ENCODE data around the gene PCSK1.

PCSK1 gene

DNA sequence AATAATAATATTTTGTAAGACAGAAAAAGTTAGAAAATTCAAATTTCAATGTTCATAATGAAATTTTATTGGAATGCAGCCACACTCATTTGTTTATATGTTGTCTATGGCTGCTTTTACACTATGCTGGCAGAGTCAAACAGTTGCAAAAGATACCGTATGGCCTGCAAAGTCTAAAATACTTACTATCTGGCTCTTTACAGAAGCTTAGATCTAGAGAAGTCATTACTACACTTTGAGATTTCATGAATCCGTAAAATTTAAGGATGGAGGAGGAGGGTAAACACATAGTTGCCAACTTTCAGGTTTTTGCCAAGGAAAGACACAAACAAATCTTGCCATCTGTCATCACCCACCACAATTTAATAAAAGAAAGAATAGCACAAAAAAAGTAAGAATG lies 25.1 kb upstream of the PCSK1 start:
- no peaks in the 10 kb centered on the region for H3K9me3 ChIP-seq (ENCODE audit: control insufficient read depth in 2 of 2, low read length in 2 of 2)
- H3K4me1 ChIP-seq (ENCODE audit: control insufficient read depth, insufficient read depth, low read length): no peaks in the 10 kb centered on the region
- no peak overlapping the region for H3K27ac ChIP-seq (ENCODE audit: low read length)
- no peak overlapping the region for H3K9ac ChIP-seq (ENCODE audit: low read length in 2 of 2)
- no peaks in the 10 kb centered on the region for H3K27me3 ChIP-seq (ENCODE audit: control insufficient read depth in 1 of 2, insufficient read depth in 2 of 2, low read length in 2 of 2)
- no peaks in the 10 kb centered on the region for H3K36me3 ChIP-seq (ENCODE audit: control insufficient read depth in 2 of 2, insufficient read depth in 2 of 2, low read length in 2 of 2)
- H3K4me3 ChIP-seq (ENCODE audit: low read length in 2 of 2): no peak overlapping the region

DNA sequence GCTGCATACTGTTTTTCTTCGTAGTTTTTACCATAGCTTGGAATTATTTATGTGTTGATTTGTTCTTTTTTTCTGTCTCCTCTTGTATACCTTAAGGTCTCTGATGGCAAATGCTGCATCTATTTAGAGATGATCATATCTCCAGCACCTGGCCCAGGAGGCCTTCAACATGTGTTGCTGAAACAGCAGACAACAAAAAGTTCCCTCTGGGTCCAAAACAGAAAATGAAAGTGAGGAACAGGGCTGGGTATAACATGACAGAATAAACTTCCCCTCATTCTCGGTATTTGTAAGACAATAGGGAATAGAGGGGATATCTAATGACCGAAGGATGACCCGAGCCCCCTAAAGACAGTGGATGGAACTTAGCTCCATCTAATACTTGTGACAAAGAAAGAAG lies 22.7 kb upstream of the PCSK1 start:
- Histone ChIP-seq H3K9me3 (ENCODE audit: control insufficient read depth in 2 of 2, low read length in 2 of 2) (no peaks in the 10 kb centered on the region), H3K9ac (ENCODE audit: low read length in 2 of 2) (no peak overlapping the region), H3K36me3 (ENCODE audit: control insufficient read depth in 2 of 2, insufficient read depth in 2 of 2, low read length in 2 of 2) (no peaks in the 10 kb centered on the region), H3K27me3 (ENCODE audit: control insufficient read depth in 1 of 2, insufficient read depth in 2 of 2, low read length in 2 of 2) (no peaks in the 10 kb centered on the region), H3K27ac (ENCODE audit: low read length) (no peak overlapping the region), H3K4me1 (ENCODE audit: control insufficient read depth, insufficient read depth, low read length) (no peaks in the 10 kb centered on the region), H3K4me3 (ENCODE audit: low read length in 2 of 2) (no peak overlapping the region)

GRCh38 chr5:96453394-96453793 lies 20.3 kb upstream of the PCSK1 start:
- Histone ChIP-seq H3K27me3 (ENCODE audit: control insufficient read depth in 1 of 2, insufficient read depth in 2 of 2, low read length in 2 of 2) (no peaks in the 10 kb centered on the region), H3K4me1 (ENCODE audit: control insufficient read depth, insufficient read depth, low read length) (no peaks in the 10 kb centered on the region), H3K9me3 (ENCODE audit: control insufficient read depth in 2 of 2, low read length in 2 of 2) (no peaks in the 10 kb centered on the region), H3K27ac (ENCODE audit: low read length) (no peak overlapping the region), H3K4me3 (ENCODE audit: low read length in 2 of 2) (no peak overlapping the region), H3K36me3 (ENCODE audit: control insufficient read depth in 2 of 2, insufficient read depth in 2 of 2, low read length in 2 of 2) (no peaks in the 10 kb centered on the region), H3K9ac (ENCODE audit: low read length in 2 of 2) (no peak overlapping the region)

- no peak overlapping the region for H3K4me3 ChIP-seq (ENCODE audit: low read length in 2 of 2)
- H3K36me3 ChIP-seq (ENCODE audit: control insufficient read depth in 2 of 2, insufficient read depth in 2 of 2, low read length in 2 of 2): no peaks in the 10 kb centered on the region
- H3K9me3 ChIP-seq (ENCODE audit: control insufficient read depth in 2 of 2, low read length in 2 of 2): no peaks in the 10 kb centered on the region
- H3K9ac ChIP-seq (ENCODE audit: low read length in 2 of 2): no peak overlapping the region
- H3K27ac ChIP-seq (ENCODE audit: low read length): no peak overlapping the region
- H3K27me3 ChIP-seq (ENCODE audit: control insufficient read depth in 1 of 2, insufficient read depth in 2 of 2, low read length in 2 of 2): no peaks in the 10 kb centered on the region
- no peaks in the 10 kb centered on the region for H3K4me1 ChIP-seq (ENCODE audit: control insufficient read depth, insufficient read depth, low read length)
Observed at GRCh38 chr5:96447949-96448348, 14.9 kb upstream of the PCSK1 start.

DNA sequence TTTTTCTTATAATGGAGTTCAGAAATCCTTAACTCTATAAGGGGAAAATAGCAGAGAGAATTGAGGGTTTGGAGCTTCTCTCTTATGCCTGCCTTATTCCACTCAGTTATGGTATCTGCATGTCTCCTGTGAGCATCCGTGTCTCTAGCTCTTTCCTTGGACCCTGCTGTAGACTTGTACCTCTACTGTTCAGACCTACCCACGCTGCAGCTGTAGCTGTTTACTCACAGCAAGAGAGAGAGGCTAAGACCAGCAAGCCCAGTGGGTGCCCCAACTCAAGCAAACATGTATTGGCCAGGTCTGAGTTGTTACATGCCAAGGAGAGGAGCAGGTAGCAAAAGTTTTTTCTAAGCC lies 7.1 kb upstream of the PCSK1 start:
- H3K27ac ChIP-seq (ENCODE audit: low read length): no peak overlapping the region
- H3K9me3 ChIP-seq (ENCODE audit: control insufficient read depth in 2 of 2, low read length in 2 of 2): no peaks in the 10 kb centered on the region
- no peak overlapping the region for H3K9ac ChIP-seq (ENCODE audit: low read length in 2 of 2)
- H3K4me3 ChIP-seq (ENCODE audit: low read length in 2 of 2): no peak overlapping the region
- no peaks in the 10 kb centered on the region for H3K4me1 ChIP-seq (ENCODE audit: control insufficient read depth, insufficient read depth, low read length)
- H3K27me3 ChIP-seq (ENCODE audit: control insufficient read depth in 1 of 2, insufficient read depth in 2 of 2, low read length in 2 of 2): no peaks in the 10 kb centered on the region
- no peaks in the 10 kb centered on the region for H3K36me3 ChIP-seq (ENCODE audit: control insufficient read depth in 2 of 2, insufficient read depth in 2 of 2, low read length in 2 of 2)

DNA sequence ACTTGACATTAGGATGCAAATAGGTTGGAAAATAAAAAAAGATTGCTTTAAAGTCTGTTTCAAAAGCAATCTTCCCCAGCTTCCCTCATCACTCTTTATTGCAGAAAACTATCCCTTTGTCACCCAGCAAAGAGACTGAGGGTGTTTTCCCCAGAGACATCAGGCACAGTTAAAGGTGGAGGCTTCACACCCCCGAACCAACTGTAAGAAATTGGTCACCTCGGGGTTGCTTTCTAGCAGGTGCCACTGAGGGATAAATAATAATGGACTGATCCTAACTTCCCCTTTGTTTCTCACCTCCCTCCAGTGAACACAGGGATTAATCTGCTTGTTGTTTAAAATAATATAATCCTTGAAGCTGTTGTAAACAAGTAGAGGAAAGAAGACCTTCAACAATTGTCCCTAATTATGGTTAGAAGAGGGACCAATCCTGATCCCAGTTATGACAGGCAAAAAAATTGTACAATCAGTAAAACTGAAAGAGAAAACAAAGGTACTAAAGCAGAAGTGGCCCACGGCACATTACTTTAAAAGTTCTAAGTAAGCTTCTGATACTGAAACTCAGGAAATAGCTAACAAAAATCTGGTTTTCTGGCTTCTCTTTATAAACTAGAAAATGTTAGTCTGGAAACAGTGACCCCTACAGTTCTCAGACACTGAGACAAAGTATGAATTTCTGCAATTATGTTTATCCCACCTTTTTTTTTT lies 6.6 kb upstream of the PCSK1 start:
- no peaks in the 10 kb centered on the region for H3K4me1 ChIP-seq (ENCODE audit: control insufficient read depth, insufficient read depth, low read length)
- H3K4me3 ChIP-seq (ENCODE audit: low read length in 2 of 2): no peak overlapping the region
- no peaks in the 10 kb centered on the region for H3K9me3 ChIP-seq (ENCODE audit: control insufficient read depth in 2 of 2, low read length in 2 of 2)
- H3K27me3 ChIP-seq (ENCODE audit: control insufficient read depth in 1 of 2, insufficient read depth in 2 of 2, low read length in 2 of 2): no peaks in the 10 kb centered on the region
- H3K9ac ChIP-seq (ENCODE audit: low read length in 2 of 2): no peak overlapping the region
- no peak overlapping the region for H3K27ac ChIP-seq (ENCODE audit: low read length)
- H3K36me3 ChIP-seq (ENCODE audit: control insufficient read depth in 2 of 2, insufficient read depth in 2 of 2, low read length in 2 of 2): no peaks in the 10 kb centered on the region

GRCh38 chr5:96434201-96434645 lies 1.2 kb upstream of the PCSK1 start:
- H3K4me1 ChIP-seq (ENCODE audit: control insufficient read depth, insufficient read depth, low read length): peaks cover 12% of the 10 kb centered on the region
- H3K36me3 ChIP-seq (ENCODE audit: control insufficient read depth in 2 of 2, insufficient read depth in 2 of 2, low read length in 2 of 2): no peaks in the 10 kb centered on the region
- H3K4me3 ChIP-seq (ENCODE audit: low read length in 2 of 2): no peak overlapping the region
- peaks cover 23 to 26% of the 10 kb centered on the region in 2 donors for H3K27me3 ChIP-seq (ENCODE audit: control insufficient read depth in 1 of 2, insufficient read depth in 2 of 2, low read length in 2 of 2)
- H3K27ac ChIP-seq (ENCODE audit: low read length): no peak overlapping the region
- H3K9ac ChIP-seq (ENCODE audit: low read length in 2 of 2): no peak overlapping the region
- H3K9me3 ChIP-seq (ENCODE audit: control insufficient read depth in 2 of 2, low read length in 2 of 2): no peaks in the 10 kb centered on the region

DNA sequence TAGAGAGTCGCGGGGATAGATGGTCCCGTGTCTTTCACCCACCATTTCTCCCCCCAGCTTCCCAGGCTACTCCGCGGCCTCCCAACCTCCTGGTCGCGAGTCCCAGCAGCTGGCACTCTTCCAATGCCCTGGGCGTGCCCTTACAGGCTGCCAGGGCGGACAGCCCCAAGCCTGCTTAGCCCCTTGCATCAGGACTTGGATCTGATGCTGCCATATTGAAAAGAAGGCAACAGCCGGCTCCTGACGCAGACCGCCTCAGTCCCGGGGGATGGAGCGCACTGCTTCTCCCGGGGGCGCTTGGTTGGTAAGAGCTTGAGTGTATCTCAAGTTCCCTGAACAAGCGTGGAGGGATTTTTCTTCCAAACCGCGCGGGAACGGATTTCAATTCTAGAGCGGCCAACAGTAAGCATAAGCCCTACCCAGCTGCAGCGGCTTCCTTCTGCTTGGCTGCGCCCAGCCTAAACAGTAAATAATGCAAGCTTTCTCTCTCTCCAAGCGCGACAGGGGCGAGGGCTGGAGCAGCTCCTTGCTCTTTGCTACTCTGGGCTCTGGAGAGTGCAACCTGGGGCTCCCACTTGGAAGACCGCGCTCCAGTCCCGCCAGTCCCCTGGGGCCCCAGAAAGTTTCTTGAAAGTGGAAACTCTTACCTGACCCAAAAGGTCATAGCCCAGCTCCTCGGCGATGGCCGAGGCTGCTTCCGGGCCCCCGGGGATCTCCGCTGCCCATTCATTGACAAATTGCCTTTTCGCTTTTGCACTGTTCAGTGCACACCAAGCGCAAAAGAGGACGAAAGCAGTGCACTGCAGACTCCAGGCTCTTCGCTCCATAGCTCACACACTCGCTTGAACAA lies 607 bp downstream of the PCSK1 start:
- Histone ChIP-seq H3K4me1 (ENCODE audit: control insufficient read depth, insufficient read depth, low read length) (peaks cover 12% of the 10 kb centered on the region), H3K36me3 (ENCODE audit: control insufficient read depth in 2 of 2, insufficient read depth in 2 of 2, low read length in 2 of 2) (no peaks in the 10 kb centered on the region), H3K4me3 (ENCODE audit: low read length in 2 of 2) (peak overlapping the region in 1 of 2 donors; percentile 54), H3K27ac (ENCODE audit: low read length) (no peak overlapping the region), H3K27me3 (ENCODE audit: control insufficient read depth in 1 of 2, insufficient read depth in 2 of 2, low read length in 2 of 2) (peaks cover 26 to 27% of the 10 kb centered on the region in 2 donors), H3K9me3 (ENCODE audit: control insufficient read depth in 2 of 2, low read length in 2 of 2) (no peaks in the 10 kb centered on the region), H3K9ac (ENCODE audit: low read length in 2 of 2) (no peak overlapping the region)

DNA sequence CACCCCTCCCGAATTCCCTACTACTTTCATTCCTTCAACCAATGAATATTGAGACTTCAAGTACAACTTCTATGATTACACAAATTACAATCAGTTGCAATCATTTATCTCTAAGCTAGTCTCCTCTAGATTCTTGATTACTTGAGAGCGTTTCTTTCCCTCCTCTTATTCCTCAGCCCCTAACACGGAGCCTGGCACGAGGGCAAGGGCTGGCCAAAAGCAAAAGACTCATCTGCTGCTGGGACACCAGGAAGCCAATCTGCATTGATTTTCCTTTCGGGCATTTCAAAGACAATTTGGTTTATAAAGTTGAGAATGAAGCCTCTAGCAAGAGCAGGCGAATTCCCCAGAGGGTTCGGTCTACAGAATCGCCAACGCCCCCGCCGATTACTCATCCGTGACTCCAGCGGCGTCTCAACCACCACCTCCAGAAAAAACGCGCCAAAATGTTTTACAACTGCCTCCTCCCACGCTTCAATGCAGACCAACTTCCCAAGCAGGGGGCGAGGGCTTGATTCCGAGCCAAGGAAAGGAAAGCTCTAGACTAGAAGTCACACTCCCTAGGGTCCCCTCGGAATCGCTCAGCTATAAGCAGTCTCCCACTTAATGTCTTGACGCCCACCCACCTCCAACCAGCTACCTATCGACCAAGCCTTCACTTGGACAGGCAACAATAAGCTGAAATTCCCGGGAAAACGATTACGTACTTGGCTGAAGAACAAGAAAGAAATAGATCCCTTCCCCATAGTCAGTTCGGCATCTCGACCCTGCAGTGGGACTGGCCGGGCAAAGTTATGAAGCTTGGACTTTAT lies 1.5 kb downstream of the PCSK1 start:
- peaks cover 12% of the 10 kb centered on the region for H3K4me1 ChIP-seq (ENCODE audit: control insufficient read depth, insufficient read depth, low read length)
- no peaks in the 10 kb centered on the region for H3K36me3 ChIP-seq (ENCODE audit: control insufficient read depth in 2 of 2, insufficient read depth in 2 of 2, low read length in 2 of 2)
- peak overlapping the region in 1 of 2 donors; percentile 54 for H3K4me3 ChIP-seq (ENCODE audit: low read length in 2 of 2)
- H3K27me3 ChIP-seq (ENCODE audit: control insufficient read depth in 1 of 2, insufficient read depth in 2 of 2, low read length in 2 of 2): peaks cover 26 to 27% of the 10 kb centered on the region in 2 donors
- no peak overlapping the region for H3K9ac ChIP-seq (ENCODE audit: low read length in 2 of 2)
- H3K27ac ChIP-seq (ENCODE audit: low read length): no peak overlapping the region
- H3K9me3 ChIP-seq (ENCODE audit: control insufficient read depth in 2 of 2, low read length in 2 of 2): no peaks in the 10 kb centered on the region

DNA sequence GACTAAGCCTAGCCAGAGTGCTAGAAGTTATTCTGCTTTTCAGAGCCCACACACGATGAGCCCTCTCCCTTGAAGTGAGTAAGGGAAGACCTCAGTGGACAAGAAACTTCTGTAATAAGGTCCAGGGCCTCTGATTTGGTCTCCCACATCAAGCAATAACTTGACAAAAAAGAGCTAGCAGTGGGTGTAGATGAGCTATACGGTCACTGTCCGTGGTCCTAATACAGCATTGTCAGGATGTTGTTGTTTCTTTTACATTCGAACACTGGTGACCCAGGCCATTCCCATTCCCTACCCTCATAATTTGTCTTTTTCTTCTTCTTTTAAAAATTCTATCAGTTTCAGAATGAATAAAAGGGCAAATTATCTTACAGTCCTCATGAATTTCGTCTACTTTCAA lies 5.2 kb downstream of the PCSK1 start:
- Histone ChIP-seq H3K4me3 (ENCODE audit: low read length in 2 of 2) (no peak overlapping the region), H3K36me3 (ENCODE audit: control insufficient read depth in 2 of 2, insufficient read depth in 2 of 2, low read length in 2 of 2) (no peaks in the 10 kb centered on the region), H3K27me3 (ENCODE audit: control insufficient read depth in 1 of 2, insufficient read depth in 2 of 2, low read length in 2 of 2) (peaks cover 17 to 23% of the 10 kb centered on the region in 2 donors), H3K9me3 (ENCODE audit: control insufficient read depth in 2 of 2, low read length in 2 of 2) (no peaks in the 10 kb centered on the region), H3K27ac (ENCODE audit: low read length) (no peak overlapping the region), H3K9ac (ENCODE audit: low read length in 2 of 2) (no peak overlapping the region), H3K4me1 (ENCODE audit: control insufficient read depth, insufficient read depth, low read length) (peaks cover 7% of the 10 kb centered on the region)
